Measurements from ENCODE around the gene ZNF396.

- TF ChIP-seq, protein P1, sequence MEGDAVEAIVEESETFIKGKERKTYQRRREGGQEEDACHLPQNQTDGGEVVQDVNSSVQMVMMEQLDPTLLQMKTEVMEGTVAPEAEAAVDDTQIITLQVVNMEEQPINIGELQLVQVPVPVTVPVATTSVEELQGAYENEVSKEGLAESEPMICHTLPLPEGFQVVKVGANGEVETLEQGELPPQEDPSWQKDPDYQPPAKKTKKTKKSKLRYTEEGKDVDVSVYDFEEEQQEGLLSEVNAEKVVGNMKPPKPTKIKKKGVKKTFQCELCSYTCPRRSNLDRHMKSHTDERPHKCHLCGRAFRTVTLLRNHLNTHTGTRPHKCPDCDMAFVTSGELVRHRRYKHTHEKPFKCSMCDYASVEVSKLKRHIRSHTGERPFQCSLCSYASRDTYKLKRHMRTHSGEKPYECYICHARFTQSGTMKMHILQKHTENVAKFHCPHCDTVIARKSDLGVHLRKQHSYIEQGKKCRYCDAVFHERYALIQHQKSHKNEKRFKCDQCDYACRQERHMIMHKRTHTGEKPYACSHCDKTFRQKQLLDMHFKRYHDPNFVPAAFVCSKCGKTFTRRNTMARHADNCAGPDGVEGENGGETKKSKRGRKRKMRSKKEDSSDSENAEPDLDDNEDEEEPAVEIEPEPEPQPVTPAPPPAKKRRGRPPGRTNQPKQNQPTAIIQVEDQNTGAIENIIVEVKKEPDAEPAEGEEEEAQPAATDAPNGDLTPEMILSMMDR (IDR thresholded peaks at IDR 0.05; ENCODE audit: insufficient read depth, low read length), result no peak
- TF ChIP-seq POLR2AphosphoS5 (IDR thresholded peaks at IDR 0.05; ENCODE audit: low read depth), result no peak
- no peak for TF ChIP-seq GABPA (IDR thresholded peaks at IDR 0.05; ENCODE audit: low read depth)
- TF ChIP-seq, protein P2, sequence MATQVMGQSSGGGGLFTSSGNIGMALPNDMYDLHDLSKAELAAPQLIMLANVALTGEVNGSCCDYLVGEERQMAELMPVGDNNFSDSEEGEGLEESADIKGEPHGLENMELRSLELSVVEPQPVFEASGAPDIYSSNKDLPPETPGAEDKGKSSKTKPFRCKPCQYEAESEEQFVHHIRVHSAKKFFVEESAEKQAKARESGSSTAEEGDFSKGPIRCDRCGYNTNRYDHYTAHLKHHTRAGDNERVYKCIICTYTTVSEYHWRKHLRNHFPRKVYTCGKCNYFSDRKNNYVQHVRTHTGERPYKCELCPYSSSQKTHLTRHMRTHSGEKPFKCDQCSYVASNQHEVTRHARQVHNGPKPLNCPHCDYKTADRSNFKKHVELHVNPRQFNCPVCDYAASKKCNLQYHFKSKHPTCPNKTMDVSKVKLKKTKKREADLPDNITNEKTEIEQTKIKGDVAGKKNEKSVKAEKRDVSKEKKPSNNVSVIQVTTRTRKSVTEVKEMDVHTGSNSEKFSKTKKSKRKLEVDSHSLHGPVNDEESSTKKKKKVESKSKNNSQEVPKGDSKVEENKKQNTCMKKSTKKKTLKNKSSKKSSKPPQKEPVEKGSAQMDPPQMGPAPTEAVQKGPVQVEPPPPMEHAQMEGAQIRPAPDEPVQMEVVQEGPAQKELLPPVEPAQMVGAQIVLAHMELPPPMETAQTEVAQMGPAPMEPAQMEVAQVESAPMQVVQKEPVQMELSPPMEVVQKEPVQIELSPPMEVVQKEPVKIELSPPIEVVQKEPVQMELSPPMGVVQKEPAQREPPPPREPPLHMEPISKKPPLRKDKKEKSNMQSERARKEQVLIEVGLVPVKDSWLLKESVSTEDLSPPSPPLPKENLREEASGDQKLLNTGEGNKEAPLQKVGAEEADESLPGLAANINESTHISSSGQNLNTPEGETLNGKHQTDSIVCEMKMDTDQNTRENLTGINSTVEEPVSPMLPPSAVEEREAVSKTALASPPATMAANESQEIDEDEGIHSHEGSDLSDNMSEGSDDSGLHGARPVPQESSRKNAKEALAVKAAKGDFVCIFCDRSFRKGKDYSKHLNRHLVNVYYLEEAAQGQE (IDR thresholded peaks at IDR 0.05; ENCODE audit: insufficient replicate concordance, low read depth), result no peak
Observed at GRCh38 chr18:35413163-35413511, 36.0 kb upstream of the ZNF396 start.
